22Rv1 (cell line): ENCODE measurements around the gene CDR2L.
"Not testable (repeated sequence)": the region's sequence is repeated elsewhere in the genome, so short reads cannot be mapped to it uniquely, and the experiment has no call there.

ENCODE experiments used
- CTCF ChIP-seq: fragments of 450-650 bp; IDR thresholded peaks from 2 replicates; pipeline ENCODE4 v1.5.1; 2017; ENCODE audit warnings: mild to moderate bottlenecking
- ZFX ChIP-seq: fragments of 450-650 bp; IDR thresholded peaks from 2 replicates; pipeline ENCODE4 v1.6.1; 2017; ENCODE audit warnings: antibody characterized with exemption, borderline replicate concordance

DNA sequence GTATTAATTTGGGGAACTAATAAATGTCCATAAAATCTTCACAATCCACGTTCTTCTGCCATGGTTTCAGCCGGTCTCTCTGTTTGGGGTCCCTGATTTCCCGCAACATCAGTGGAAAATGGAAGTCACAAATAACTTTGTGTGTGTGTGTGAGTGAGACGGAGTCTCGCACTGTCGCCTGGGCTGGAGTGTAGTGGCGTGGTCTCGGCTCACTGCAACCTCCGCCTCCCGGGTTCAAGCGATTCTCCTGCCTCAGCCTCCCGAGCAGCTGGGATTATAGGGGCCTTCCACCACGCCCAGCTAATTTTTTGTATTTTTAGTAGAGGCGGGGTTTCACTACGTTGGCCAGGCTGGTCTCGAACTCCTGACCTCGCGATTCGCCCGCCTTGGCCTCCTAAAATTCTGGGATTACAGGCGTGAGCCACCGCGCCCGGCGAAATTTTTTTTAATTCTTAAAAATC, 58.5 kb downstream of the CDR2L start:
- not testable (repeated sequence) for TF ChIP-seq CTCF, ZFX
